ENCODE measurements around the gene ZNF140. TPM values are rescaled to one million over a fixed set of nuclear protein-coding genes. Genes with fewer than 3 reads are reported as not detected.
A peak's percentile ranks its signal among the peaks of the same experiment; 100 is the strongest.

Gene ZNF140
- total and polyA plus RNA-seq, 2 of the 13 experiments (the other 11 are each of a cell fraction or from before 2014, with no cell fraction given), result 8.7 to 13.5 TPM

DNA sequence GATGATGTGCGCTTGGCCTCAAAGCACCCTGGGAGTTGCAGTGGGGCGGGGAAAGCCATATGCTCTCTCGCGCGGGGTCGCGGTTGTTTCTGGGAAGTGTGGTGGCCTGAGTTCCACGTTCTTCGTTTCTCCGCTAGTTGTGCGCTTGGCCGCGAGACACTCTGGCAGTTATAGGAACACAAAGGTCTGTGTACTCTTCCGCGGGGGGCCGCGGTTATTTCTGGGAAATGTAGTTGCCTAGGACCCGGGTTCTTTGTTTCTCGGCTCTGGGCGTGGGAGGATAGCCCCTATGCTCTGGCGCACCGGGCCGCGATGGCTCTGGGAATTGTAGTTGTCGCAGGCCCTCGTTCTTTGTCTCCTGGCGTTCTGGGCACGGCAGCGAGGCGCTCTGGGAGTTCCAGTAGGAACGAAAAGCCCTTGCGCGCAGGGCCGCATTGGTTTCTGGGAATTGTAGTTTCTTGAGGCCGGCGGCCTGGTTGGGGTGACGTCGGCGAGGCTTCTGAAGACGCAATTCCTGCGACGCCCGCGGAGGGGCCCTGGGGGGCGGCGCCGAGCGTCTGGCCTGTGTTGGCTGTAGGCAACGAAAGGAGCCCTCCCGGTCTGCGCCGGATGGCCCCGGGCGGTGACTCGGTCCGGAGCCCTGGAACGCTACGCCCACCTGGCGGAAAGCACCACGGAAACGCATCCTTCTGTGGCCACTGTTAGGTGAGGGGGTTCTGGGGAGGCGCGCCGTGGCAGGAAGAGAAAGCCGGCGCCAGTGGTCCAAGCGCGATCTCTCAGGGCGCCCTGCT, at the start of gene ZNF140 (continued):
- TF ChIP-seq, protein P1, sequence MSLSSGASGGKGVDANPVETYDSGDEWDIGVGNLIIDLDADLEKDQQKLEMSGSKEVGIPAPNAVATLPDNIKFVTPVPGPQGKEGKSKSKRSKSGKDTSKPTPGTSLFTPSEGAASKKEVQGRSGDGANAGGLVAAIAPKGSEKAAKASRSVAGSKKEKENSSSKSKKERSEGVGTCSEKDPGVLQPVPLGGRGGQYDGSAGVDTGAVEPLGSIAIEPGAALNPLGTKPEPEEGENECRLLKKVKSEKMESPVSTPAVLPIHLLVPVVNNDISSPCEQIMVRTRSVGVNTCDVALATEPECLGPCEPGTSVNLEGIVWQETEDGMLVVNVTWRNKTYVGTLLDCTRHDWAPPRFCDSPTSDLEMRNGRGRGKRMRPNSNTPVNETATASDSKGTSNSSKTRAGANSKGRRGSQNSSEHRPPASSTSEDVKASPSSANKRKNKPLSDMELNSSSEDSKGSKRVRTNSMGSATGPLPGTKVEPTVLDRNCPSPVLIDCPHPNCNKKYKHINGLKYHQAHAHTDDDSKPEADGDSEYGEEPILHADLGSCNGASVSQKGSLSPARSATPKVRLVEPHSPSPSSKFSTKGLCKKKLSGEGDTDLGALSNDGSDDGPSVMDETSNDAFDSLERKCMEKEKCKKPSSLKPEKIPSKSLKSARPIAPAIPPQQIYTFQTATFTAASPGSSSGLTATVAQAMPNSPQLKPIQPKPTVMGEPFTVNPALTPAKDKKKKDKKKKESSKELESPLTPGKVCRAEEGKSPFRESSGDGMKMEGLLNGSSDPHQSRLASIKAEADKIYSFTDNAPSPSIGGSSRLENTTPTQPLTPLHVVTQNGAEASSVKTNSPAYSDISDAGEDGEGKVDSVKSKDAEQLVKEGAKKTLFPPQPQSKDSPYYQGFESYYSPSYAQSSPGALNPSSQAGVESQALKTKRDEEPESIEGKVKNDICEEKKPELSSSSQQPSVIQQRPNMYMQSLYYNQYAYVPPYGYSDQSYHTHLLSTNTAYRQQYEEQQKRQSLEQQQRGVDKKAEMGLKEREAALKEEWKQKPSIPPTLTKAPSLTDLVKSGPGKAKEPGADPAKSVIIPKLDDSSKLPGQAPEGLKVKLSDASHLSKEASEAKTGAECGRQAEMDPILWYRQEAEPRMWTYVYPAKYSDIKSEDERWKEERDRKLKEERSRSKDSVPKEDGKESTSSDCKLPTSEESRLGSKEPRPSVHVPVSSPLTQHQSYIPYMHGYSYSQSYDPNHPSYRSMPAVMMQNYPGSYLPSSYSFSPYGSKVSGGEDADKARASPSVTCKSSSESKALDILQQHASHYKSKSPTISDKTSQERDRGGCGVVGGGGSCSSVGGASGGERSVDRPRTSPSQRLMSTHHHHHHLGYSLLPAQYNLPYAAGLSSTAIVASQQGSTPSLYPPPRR (CRISPR knock-in tag; IDR thresholded peaks at IDR 0.05; ENCODE audit: borderline replicate concordance), result no peak
- TF ChIP-seq, protein P2, sequence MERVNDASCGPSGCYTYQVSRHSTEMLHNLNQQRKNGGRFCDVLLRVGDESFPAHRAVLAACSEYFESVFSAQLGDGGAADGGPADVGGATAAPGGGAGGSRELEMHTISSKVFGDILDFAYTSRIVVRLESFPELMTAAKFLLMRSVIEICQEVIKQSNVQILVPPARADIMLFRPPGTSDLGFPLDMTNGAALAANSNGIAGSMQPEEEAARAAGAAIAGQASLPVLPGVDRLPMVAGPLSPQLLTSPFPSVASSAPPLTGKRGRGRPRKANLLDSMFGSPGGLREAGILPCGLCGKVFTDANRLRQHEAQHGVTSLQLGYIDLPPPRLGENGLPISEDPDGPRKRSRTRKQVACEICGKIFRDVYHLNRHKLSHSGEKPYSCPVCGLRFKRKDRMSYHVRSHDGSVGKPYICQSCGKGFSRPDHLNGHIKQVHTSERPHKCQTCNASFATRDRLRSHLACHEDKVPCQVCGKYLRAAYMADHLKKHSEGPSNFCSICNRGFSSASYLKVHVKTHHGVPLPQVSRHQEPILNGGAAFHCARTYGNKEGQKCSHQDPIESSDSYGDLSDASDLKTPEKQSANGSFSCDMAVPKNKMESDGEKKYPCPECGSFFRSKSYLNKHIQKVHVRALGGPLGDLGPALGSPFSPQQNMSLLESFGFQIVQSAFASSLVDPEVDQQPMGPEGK (CRISPR knock-in tag; IDR thresholded peaks at IDR 0.05), result peak; percentile 94
- TF ChIP-seq, protein P3, sequence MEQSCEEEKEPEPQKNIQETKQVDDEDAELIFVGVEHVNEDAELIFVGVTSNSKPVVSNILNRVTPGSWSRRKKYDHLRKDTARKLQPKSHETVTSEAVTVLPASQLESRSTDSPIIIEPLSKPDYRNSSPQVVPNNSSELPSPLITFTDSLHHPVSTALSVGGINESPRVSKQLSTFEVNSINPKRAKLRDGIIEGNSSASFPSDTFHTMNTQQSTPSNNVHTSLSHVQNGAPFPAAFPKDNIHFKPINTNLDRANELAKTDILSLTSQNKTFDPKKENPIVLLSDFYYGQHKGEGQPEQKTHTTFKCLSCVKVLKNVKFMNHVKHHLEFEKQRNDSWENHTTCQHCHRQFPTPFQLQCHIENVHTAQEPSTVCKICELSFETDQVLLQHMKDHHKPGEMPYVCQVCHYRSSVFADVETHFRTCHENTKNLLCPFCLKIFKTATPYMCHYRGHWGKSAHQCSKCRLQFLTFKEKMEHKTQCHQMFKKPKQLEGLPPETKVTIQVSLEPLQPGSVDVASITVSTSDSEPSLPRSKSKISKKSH (CRISPR knock-in tag; IDR thresholded peaks at IDR 0.05; ENCODE audit: borderline replicate concordance), result peak; percentile 81
- TF ChIP-seq RNF2 (conservative IDR thresholded peaks at IDR 0.05; ENCODE audit: low read depth) (peak; percentile 65), ZSCAN20 (CRISPR knock-in tag; IDR thresholded peaks at IDR 0.05; ENCODE audit: borderline replicate concordance) (no peak), CHD2 (IDR thresholded peaks at IDR 0.05; ENCODE audit: low read depth, low read length) (peak; percentile 75; the same call in 1 of the 2 replicates), NCOA5 (CRISPR knock-in tag; IDR thresholded peaks at IDR 0.05) (0 out of 2 replicates have a peak, but pooled peaks have one; percentile 65), NONO (IDR thresholded peaks at IDR 0.05) (no peak), NONO (CRISPR knock-in tag; conservative IDR thresholded peaks at IDR 0.05) (peak; percentile 75), ISL2 (CRISPR knock-in tag; IDR thresholded peaks at IDR 0.05) (no peak; the same call in 1 of the 2 replicates)
- TF ChIP-seq, protein P4, sequence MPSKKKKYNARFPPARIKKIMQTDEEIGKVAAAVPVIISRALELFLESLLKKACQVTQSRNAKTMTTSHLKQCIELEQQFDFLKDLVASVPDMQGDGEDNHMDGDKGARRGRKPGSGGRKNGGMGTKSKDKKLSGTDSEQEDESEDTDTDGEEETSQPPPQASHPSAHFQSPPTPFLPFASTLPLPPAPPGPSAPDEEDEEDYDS (CRISPR knock-in tag; IDR thresholded peaks at IDR 0.05), result peak; percentile 11; the same call in 1 of the 2 replicates
- TF ChIP-seq, protein P5, sequence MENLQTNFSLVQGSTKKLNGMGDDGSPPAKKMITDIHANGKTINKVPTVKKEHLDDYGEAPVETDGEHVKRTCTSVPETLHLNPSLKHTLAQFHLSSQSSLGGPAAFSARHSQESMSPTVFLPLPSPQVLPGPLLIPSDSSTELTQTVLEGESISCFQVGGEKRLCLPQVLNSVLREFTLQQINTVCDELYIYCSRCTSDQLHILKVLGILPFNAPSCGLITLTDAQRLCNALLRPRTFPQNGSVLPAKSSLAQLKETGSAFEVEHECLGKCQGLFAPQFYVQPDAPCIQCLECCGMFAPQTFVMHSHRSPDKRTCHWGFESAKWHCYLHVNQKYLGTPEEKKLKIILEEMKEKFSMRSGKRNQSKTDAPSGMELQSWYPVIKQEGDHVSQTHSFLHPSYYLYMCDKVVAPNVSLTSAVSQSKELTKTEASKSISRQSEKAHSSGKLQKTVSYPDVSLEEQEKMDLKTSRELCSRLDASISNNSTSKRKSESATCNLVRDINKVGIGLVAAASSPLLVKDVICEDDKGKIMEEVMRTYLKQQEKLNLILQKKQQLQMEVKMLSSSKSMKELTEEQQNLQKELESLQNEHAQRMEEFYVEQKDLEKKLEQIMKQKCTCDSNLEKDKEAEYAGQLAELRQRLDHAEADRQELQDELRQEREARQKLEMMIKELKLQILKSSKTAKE (CRISPR knock-in tag; IDR thresholded peaks at IDR 0.05; ENCODE audit: borderline replicate concordance), result no peak
- TF ChIP-seq, protein P6, sequence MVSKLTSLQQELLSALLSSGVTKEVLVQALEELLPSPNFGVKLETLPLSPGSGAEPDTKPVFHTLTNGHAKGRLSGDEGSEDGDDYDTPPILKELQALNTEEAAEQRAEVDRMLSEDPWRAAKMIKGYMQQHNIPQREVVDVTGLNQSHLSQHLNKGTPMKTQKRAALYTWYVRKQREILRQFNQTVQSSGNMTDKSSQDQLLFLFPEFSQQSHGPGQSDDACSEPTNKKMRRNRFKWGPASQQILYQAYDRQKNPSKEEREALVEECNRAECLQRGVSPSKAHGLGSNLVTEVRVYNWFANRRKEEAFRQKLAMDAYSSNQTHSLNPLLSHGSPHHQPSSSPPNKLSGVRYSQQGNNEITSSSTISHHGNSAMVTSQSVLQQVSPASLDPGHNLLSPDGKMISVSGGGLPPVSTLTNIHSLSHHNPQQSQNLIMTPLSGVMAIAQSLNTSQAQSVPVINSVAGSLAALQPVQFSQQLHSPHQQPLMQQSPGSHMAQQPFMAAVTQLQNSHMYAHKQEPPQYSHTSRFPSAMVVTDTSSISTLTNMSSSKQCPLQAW (CRISPR knock-in tag; IDR thresholded peaks at IDR 0.05), result 0 out of 2 replicates have a peak, but pooled peaks have one; percentile 13
- TF ChIP-seq, protein P7, sequence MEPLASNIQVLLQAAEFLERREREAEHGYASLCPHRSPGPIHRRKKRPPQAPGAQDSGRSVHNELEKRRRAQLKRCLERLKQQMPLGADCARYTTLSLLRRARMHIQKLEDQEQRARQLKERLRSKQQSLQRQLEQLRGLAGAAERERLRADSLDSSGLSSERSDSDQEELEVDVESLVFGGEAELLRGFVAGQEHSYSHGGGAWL (CRISPR knock-in tag; IDR thresholded peaks at IDR 0.05), result 0 out of 2 replicates have a peak, but pooled peaks have one; percentile 17

Data from HepG2 (cell line).